22Rv1 (cell line): ENCODE results near the gene ZNF831.

Source experiments
- H3K27ac ChIP-seq: fragments of 450-650 bp; 2 replicates; pipeline ENCODE4 v1.5.1; 2017
- ZFX ChIP-seq: fragments of 450-650 bp; IDR thresholded peaks from 2 replicates; pipeline ENCODE4 v1.6.1; 2017; ENCODE audit warnings: antibody characterized with exemption, borderline replicate concordance
- TF ChIP-seq, protein P1 (sequence below): fragments of 450-650 bp; IDR thresholded peaks from 2 replicates; pipeline ENCODE4 v1.5.1; 2017; ENCODE audit warnings: mild to moderate bottlenecking

Gene ZNF831

DNA sequence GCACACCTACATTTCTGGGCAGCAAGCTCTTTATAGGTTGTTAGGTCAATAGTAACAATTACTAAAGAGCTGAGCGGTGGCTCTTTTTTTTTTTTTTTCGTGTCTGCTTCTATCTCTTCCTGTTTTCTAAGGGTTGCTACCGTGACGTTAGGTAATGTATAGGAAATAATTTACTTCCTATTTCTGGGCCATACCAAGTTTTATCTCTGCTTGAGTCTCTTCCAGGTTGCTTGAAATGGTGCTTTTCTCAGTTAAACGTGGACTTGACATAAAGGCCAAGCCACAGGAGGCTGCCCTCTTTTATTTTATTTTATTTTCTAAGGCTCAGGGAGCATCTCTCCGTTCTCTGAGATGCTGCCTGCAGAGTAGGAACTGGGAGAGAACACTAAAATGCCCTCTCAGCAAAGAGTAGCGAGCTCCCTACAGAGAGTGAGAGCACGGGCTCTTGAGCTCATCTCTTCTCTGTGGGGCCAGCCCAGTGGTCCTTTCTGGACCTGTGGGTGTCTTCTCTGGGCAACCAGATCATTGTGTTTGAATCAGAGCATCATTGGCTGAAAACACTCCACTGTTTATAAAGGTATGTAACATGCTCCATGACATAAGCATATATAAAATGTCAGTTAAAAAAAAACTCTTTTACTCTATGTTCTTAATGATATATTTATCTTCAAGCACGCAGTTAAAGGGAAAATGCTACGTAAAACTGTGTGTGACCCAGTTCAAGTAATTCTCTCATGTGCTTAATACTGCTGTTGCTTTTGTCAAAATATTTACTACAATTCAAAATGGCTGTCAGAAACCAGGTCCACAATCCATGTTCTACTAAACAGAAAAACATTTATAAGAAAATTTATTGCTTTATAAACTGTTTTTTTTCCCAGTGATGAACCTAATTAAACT, at the start of gene ZNF831:
ZNF831 (plus strand) TSS at position 191 of the 900 bp plus-strand sequence. CDS start 27,199 bp downstream, outside the sequence.
- no peak within 1 kb of the TSS for H3K27ac ChIP-seq
- TF ChIP-seq, protein P1, sequence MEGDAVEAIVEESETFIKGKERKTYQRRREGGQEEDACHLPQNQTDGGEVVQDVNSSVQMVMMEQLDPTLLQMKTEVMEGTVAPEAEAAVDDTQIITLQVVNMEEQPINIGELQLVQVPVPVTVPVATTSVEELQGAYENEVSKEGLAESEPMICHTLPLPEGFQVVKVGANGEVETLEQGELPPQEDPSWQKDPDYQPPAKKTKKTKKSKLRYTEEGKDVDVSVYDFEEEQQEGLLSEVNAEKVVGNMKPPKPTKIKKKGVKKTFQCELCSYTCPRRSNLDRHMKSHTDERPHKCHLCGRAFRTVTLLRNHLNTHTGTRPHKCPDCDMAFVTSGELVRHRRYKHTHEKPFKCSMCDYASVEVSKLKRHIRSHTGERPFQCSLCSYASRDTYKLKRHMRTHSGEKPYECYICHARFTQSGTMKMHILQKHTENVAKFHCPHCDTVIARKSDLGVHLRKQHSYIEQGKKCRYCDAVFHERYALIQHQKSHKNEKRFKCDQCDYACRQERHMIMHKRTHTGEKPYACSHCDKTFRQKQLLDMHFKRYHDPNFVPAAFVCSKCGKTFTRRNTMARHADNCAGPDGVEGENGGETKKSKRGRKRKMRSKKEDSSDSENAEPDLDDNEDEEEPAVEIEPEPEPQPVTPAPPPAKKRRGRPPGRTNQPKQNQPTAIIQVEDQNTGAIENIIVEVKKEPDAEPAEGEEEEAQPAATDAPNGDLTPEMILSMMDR = no peak
- TF ChIP-seq ZFX = no peak

DNA sequence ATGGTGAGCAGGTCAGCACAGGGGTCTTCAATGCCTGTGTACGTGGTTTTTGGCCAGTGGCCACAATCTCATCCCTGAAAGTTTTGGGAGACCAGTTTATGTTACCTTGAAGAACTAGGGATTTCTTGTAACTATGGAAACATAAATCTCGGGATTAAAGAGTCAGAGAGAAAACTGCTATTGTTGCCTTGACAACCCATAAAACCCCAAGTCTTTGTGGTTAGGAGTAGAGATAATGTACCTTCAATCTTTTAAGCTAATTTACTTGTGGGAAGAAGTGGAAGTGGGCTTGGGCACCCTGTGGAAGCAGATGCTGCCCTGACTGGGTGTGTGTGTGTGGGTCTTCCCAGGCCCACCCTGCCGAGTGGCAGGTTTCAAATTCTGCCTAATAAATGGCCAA, 46.1 kb upstream of the ZNF831 start:
- TF ChIP-seq, protein P1 = no peak
- TF ChIP-seq ZFX = no peak
- no peak overlapping the region for H3K27ac ChIP-seq

DNA sequence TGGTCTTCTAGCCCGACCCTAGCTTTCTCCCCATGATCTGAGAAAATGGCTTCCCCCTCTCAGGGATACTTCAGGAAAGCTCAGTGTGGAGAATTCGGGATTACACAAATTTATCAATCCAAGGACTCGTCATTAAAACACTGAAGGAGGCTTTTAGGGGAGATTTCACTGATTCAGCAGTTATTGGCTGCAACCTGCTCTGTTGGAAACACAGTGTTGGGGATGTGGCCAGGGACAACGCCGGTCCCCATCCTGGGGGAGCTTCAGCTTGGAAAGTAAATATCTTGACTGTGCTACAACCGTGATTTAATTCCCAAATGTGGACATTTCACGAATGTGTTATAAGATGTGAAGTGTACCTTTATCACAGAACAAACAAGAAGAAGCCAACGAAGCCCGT, 44.8 kb upstream of the ZNF831 start:
- TF ChIP-seq ZFX = no peak
- TF ChIP-seq, protein P1 = no peak
- no peak overlapping the region for H3K27ac ChIP-seq

DNA sequence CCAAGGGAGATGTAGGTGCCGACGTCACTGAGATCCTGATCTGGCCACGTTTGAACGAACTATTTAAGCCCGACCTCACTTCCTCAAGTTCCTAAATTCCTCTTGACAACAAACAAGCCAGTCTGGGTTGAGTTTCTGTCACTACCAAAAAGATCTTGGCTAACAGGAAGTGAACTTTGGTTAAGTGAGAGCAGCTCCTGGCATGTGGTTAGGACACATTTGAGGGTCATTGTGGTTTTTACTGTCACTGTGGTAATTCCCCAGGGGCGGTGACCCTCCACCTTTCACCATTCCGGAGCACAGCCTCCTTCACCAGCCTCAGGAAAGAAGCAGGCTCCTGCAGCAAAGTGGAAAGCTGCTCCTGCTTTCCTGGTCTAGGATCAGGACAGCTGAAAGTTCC, 43.1 kb upstream of the ZNF831 start:
- TF ChIP-seq, protein P1 = no peak
- no peak for TF ChIP-seq ZFX
- no peak overlapping the region for H3K27ac ChIP-seq

DNA sequence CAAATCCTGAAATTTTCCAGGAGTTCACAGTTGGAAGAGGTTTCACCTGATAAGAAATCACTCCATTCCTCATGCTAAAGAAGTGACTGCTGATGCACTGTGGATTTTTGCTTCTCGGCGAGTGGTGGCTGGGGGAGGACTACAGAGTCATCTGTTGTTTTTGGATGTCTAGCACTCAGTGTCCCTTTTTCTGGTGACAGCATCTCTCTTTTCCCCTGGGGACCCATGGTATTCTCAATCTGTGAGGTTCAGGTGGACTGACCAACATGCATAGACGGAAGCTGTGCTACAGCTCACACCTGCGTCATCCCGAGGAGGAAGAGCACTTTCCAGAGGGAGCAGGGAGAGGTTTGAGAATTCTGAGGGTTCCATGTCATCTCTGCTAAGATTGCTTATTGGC, 42.7 kb upstream of the ZNF831 start:
- no peak overlapping the region for H3K27ac ChIP-seq
- TF ChIP-seq, protein P1 = no peak
- no peak for TF ChIP-seq ZFX

DNA sequence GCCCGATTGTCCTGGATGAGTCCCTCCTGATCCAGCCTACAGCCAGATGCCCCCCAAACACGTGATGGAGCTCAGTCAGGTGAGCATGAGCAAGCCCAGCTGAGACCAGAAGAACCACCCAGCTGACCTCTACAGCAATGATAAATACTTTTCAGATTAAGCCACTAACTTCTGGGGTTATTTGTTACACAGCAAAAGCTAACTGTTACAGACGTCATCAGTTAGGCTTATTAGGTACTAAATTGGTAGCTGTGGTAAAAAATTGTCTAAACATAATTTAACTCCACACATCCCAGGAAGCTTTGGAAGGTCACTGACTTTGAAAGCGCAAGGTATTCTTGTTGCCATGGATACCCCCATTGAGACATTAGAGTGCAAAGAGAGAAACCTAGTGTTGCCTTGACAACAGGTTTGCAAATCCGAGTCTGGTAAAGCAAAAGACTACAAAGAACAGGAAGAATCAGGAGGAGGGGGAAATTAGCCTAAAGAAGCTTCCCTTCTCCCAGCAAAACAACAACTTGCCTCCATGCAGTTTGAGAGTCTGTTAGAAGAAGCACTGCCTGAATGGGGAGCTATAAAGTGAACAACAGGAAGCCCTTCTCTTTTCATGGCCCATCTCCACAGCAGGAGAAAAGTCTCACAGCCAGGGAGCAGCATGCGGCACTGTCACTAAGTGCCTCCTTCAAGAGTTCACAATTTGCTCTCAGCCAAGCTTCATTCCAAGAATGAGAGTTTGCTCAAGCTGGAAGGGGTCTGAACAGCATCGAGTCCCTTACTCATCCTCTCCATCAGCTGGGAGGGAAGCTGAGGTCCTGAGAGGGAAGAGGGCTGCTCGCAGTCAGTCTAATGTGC, 41.7 kb upstream of the ZNF831 start:
- TF ChIP-seq ZFX = no peak
- TF ChIP-seq, protein P1 = no peak
- no peak overlapping the region for H3K27ac ChIP-seq

DNA sequence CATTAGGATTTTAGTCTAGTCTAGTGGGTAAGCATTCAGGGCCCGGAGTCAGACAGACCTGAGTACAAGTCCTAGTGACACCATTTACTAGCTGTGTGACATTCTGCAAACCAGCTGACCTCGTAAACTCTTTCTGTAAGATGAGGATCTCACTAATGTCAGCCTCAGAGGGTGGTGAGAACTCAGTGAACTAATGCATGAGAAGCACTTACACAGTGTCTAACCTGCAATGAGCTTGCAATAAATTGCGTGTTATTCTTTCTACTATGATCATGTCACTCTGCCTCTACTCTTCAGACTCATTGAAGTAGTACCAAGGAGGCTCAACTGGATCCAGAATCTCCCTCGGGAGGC, 41.1 kb upstream of the ZNF831 start:
- no peak overlapping the region for H3K27ac ChIP-seq
- no peak for TF ChIP-seq ZFX
- TF ChIP-seq, protein P1 = no peak
